ENCODE results near the gene ZNF549.

Gene ZNF549

GRCh38 chr19:57559008-57559403 lies 31.9 kb downstream of the ZNF549 start:
- no peak for DNase-seq (ENCODE audit: low spot score)
- peak overlapping the region in 1 of 2 donors; percentile 72 for H3K27ac ChIP-seq
- TF ChIP-seq, protein P1, sequence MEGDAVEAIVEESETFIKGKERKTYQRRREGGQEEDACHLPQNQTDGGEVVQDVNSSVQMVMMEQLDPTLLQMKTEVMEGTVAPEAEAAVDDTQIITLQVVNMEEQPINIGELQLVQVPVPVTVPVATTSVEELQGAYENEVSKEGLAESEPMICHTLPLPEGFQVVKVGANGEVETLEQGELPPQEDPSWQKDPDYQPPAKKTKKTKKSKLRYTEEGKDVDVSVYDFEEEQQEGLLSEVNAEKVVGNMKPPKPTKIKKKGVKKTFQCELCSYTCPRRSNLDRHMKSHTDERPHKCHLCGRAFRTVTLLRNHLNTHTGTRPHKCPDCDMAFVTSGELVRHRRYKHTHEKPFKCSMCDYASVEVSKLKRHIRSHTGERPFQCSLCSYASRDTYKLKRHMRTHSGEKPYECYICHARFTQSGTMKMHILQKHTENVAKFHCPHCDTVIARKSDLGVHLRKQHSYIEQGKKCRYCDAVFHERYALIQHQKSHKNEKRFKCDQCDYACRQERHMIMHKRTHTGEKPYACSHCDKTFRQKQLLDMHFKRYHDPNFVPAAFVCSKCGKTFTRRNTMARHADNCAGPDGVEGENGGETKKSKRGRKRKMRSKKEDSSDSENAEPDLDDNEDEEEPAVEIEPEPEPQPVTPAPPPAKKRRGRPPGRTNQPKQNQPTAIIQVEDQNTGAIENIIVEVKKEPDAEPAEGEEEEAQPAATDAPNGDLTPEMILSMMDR (IDR thresholded peaks at IDR 0.05) = no peak
- peak overlapping the region; percentile 92 for H3K4me3 ChIP-seq

DNA sequence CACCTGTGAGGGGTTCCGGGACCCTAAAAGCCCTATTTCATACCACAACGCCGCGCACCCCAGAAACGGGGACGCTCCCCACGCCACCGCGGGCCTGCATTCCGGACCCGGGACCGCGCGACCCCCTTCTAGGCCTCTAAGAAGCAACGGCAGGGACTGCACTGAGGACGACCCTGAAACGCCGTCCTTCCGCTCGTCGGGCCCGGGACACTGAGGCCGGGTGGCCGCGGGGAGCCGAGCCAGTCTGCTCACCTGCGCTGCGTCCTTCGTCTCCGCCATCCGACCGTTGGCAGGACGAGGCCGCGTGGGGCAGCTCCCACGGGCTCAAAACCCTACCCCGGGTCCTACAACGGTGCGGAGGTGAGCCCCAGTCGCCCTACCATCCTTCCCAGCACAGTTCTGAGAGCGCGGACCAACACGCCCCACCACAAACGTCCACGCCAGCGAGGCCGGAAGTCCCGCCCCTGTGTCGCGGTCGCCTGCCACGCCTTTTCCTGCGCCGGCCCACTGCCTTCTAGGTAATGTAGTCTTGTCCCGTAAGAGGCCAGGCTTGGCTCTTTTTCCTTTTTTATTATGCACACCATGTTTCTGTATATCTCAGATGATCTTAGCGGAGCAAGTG lies 32.4 kb downstream of the ZNF549 start, which contains the start of gene ZNF550:
TSS of gene ZNF550 (minus strand) at position 460 of the 622 bp plus-strand sequence. CDS start at position 279, 181 bp downstream.
- DNase-seq (ENCODE audit: low spot score) = peak; percentile 91
- TF ChIP-seq, protein P1 (IDR thresholded peaks at IDR 0.05) = no peak
- Histone ChIP-seq H3K27ac (peak within 1 kb of the TSS in 1 of 2 donors; percentile 72), H3K4me3 (peak within 1 kb of the TSS; percentile 92)

DNA sequence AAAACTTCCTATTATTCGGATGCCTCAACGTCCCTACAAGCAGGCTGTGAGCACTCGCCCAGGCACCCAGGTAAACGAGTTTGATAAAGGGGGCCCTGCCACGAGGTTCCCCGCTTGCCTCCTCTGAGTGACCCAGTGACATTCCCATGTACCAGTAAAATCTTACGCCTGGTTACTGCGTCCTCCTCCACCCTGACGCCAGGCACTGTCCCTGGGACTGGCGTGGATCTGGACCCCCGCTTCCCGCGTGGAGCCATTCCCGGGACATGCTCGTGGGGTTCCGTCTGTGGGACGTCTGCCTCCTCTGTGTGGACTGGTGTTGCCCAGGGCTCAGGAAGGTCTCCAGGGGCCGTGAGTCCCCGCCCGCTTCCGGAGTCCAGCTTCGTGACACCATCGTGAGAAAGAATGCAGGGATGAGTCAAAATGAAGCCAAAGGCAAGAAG lies 32.9 kb downstream of the ZNF549 start:
- H3K27ac ChIP-seq = no peak overlapping the region
- peak overlapping the region; percentile 92 for H3K4me3 ChIP-seq
- DNase-seq (ENCODE audit: low spot score) = no peak
- TF ChIP-seq, protein P1 (IDR thresholded peaks at IDR 0.05) = no peak

- Histone ChIP-seq H3K4me3 (no peak overlapping the region), H3K27ac (no peak overlapping the region)
- no peak for DNase-seq (ENCODE audit: low spot score)
- TF ChIP-seq, protein P1 (IDR thresholded peaks at IDR 0.05) = no peak
These were observed 36.4 kb downstream of the ZNF549 start for GRCh38 chr19:57563547-57563946.

DNA sequence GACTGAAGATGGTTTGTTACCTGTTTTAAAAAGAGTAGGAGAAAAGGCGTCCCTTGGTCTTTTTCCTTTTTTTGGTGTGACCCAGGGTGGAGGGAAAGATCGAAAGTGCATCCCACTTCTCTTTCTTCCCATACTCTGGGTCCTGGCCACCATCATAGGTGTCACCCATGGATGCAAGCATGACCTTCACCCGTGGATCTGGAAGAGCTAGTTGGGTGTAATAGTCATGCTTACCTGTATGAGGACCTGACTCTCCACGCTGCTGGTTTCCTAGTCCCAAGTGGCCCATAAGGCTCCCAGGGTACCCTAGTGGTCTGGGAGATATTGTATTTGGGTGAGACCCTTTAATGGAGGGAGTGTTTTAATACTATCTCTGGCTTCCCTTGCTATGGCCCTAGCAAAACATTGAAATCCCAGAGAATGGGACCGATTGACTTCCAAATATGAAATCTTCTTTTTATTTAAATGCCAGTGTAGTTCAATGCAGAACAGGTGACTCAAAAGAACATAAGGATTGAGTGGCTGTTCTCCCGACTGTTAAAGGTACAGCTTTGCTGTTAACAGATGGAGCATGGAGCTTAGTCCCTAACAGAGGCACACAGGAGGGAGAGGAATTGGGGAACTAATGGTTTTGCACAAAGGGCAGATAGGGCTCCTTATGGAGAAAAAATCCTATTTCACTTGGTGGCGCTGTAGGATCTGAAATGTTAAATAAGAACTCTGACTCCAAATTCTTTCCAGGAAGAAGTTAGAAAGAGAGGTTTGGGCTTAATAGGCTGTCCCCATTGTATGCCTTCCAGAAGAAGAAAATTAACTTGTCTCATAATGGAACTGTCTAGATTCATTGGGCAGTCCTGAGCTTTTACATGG lies 39.5 kb downstream of the ZNF549 start:
- no peak for DNase-seq (ENCODE audit: low spot score)
- H3K27ac ChIP-seq = no peak overlapping the region
- TF ChIP-seq, protein P1 (IDR thresholded peaks at IDR 0.05) = no peak
- H3K4me3 ChIP-seq = no peak overlapping the region

DNA sequence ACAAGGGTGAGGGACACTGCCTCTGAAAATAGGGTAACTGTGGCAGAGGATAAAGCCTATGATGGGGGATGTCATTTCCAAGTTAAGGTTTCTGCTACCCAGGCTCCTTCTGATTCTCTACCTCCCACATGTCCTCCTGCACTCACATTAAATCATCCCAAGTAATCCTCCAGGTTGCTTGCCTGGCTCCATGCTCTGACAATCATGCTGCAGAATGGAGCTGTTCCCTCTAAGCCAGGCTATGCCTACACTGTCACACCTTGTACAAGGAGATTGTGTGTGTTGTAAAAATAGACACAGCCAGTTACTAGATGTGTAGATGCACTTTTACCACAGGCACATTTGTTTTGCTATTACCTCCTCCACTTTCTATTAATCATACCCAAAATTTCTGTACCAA lies 43.6 kb downstream of the ZNF549 start:
- TF ChIP-seq, protein P1 (IDR thresholded peaks at IDR 0.05) = no peak
- no peak overlapping the region for H3K27ac ChIP-seq
- no peak for DNase-seq (ENCODE audit: low spot score)
- no peak overlapping the region for H3K4me3 ChIP-seq
